GM12801 (cell line): ENCODE results near the gene MAOA.

Source experiments
- CTCF ChIP-seq: IDR thresholded peaks from one replicate; pipeline ENCODE4 v1.5.1; 2011; ENCODE audit warnings: control low read depth; ENCODE audit not compliant: insufficient read length; ENCODE audit errors: extremely low read depth

Gene MAOA

GRCh38 chrX:43734444-43734843 is 78.3 kb downstream of the MAOA start:
- TF ChIP-seq CTCF = no peak

- no peak for TF ChIP-seq CTCF
These were observed 79.4 kb downstream of the MAOA start for GRCh38 chrX:43735534-43735933.

- TF ChIP-seq CTCF = no peak
These were observed 79.9 kb downstream of the MAOA start for GRCh38 chrX:43735957-43736356.

GRCh38 chrX:43741843-43742573 is 85.9 kb downstream of the MAOA start:
- TF ChIP-seq CTCF = no peak

GRCh38 chrX:43743100-43743822 is 87.2 kb downstream of the MAOA start:
- no peak for TF ChIP-seq CTCF

- no peak for TF ChIP-seq CTCF
These were observed 88.2 kb downstream of the MAOA start for GRCh38 chrX:43744284-43744683.

GRCh38 chrX:43745938-43746721 is 90.0 kb downstream of the MAOA start:
- TF ChIP-seq CTCF = no peak
